ENCODE data around the gene ZBTB7C.
A peak's percentile ranks its signal among the peaks of the same experiment; 100 is the strongest.

ZBTB7C gene

DNA sequence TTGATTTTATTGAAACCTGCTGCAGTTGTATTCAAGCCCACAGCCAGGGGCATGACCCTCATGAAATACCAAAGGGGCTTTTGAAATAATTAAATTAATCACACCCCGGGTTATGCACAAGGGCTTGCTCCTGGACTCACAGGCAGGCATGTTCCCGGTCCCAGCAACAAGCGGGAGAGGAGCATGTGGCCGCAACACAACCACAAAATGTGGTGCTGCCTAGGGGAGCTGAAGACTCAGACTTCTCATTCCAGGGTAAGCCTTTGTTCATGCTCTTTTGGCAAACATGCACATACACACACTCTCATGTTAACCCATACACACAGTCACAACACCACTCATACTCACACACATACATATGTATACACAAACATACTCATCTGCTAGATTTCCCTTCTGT is 245.1 kb downstream of the ZBTB7C start:
- DNase-seq (ENCODE audit: low read depth), result no peak

DNA sequence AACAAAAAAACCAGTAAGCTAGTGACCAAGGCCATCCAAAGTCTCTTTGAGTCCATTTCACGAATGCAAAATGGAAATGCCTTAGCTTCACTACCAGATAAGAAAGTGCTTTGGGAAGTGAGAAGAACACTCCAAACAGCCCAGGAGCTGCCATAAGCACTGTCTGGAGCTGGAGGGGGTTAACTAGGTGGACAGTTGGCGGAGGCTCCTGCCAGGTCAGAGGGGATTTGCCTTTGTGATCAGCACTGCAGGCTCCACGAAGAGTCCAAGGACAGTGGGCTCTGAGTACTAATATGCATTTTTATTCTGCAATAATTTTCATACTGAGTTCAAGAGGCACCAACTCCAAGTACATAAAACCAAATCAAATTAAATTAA is 245.5 kb downstream of the ZBTB7C start:
- DNase-seq (ENCODE audit: low read depth), result no peak

DNA sequence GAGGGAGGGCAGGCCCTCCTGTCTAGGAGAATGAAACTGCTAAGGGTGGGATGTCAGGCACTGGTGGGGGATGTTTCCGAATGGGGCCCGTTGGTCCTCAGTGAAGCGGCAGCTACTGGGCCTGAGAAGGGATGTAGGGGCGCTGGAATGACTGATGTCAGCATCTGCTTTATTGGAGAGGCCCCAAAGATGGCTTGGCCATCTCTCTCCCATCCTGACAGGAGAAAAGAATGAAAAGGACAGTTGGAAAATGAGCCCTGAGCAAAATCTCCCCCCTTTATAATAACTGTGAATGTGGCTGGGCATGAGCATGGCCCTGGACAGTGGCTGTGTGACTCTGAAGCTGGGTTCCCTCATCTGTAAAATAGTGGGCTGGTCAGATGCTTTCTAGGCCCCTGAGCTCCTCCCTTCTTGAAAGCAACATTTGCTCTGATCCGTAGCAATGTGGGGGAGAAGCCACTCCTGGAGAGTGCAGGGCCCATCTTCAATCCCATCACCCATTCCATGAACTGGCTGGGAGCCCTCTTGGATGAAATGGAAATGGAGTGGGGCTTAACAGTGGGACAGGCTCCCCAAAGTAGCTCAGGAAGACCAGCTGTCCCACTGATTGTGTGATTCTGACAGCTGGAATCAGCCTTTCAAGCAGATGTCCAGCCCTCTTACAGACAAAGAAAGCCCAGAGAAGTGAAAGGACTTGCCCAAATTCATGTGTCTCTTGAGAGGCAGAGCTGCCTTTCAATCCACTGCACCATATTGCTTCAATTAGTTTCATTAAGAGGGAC is 246.0 kb downstream of the ZBTB7C start:
- no peak for DNase-seq (ENCODE audit: low read depth)

DNA sequence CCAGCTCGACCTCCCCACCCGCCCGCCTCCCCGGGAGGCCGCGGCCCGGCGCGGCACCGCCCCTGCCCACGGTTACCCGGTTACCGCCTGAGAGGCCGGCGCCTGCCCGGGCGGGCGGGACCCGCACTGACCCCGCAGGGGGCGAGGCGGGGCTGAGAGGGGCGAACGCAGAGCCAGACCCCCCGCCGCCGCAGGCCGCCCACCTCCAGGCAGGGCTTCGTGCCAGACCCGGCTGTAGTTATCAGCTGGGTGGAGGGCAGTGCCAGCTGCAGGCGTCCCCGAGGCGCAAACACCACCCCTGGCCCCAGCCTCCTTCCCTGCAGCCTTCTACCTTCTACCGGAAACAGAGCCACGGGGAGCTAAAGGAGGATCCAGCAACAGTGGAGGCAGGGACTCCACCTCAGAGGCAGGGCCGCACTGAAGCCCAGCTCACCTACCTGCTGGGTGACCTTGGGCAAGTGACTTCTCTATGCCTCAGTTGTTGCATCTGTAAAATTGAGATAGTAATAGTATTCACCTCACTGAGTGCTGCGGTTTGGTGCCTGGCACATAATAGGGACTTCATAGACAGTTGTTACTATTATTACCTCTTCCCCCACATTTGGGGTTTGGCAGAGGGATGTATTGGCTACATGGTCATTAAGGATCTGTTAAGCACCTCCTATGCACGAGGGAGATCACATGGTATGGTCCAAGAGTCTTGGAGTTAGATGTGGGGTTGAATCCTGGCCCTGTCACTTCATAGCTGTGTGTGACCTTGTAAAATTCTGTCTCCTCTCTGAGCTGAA is 247.1 kb downstream of the ZBTB7C start:
- DNase-seq (ENCODE audit: low read depth), result no peak

DNA sequence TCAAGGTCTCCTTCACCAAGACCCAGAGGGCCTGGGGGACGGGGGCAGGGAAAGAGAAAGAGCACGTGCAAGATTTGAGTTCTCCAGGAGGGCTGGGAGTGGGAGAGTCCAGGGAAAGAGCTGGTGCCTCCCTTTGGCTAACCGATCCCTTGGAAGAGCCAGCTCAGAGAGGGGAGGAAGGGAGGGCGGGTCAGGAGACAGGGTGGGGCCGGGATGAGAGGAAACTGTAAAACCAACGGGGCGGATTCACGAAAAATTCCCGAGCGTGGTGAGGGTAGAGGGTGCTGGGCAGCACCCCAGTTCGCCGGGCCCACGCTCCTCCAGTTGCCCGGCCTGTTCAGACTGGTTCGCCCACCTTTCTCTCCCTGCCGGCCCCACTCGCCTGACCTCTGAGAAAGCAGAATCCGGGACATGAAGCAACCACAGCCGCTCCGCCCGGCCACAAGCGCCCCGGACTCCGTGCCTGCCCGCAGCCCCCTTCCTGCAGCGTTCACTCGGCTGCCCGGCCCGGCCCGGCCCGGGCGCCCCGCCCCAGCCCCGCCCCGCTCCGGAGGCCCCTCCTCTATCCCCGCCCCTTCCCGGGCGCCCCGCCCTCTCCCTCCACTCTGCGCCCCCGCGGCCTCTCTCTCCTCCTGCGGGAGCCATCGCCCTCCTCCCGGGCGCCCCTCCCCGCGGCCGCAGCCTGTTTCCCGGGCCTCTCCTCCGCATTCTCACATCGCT is 247.8 kb downstream of the ZBTB7C start:
- peak; percentile 7 for DNase-seq (ENCODE audit: low read depth)

DNA sequence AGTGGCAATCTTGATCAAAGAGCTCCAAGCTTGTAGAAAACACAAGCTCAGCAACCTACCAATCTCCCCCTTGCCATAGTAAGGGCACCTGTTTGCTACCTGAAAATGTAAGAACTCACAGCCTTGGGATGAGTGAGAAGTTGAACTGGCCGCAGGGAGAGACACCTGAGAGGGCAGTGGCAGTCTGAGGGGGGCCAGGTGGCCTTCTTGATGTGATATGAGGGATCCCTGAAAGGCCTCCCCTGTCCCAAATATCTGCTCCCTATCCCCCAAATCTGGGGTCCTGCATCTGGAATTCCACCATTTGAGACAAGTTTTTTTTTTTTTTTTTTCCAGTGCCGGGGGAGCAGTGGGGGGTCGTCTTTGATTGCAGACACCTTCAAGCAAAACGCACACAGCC is 248.6 kb downstream of the ZBTB7C start:
- no peak for DNase-seq (ENCODE audit: low read depth)

DNA sequence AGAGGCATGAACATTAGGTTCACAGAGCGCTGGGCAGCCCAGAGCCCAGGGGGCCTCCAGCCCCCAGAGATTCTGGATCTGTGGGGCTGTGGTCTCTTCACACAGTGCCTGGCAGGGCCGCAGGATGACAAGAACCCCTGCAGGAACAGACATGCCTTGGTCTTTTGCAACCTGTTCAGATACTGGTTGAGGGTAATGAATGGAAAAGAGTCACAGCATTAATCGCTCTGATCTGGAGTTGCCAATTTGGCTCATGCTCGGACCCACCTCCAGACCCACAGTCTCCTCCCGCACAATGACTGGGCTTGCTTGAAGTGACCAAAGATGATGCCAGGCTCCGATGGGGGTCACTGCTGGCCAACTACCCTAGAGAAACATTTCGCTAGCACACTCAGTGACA is 249.4 kb downstream of the ZBTB7C start:
- no peak for DNase-seq (ENCODE audit: low read depth)

DNA sequence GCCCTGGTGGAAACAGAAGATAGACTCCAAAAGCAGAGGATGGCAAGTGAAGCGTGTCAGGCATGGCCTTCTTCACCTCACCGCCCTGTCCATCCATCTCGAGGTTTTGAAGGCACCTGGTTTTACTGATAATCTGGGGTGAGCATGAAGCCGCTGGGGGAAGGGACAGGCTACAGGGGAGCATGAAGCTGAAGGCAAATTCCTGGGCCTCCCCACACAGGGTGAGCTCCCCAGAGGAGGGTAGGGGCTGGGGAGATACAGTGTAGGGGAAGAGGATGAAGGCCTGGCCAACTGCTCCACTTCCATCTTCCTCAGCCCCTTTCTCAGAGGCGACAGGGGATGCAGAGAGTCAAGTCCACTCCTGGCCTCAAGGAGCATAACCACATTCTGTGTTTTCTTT is 250.5 kb downstream of the ZBTB7C start:
- DNase-seq (ENCODE audit: low read depth), result no peak

DNA sequence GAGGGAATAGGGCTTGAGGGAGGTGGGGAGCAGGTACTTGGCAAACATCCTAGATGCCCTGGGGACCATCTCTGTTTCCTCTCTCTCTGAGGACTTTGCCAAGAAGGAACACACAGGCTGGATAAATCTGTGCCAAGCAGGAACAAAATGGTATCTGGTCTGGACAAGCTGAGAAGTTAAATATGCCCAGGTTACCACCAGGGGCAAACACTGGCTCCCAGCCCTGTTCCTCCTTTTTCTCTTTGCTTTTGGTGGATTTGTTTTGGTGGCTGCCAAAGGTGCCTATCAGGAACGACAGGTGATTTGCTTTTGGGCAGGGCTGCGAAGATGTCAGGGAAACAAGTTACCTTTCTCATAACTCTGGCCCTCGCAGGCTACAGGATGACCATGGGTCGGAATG is 251.2 kb downstream of the ZBTB7C start:
- no peak for DNase-seq (ENCODE audit: low read depth)

DNA sequence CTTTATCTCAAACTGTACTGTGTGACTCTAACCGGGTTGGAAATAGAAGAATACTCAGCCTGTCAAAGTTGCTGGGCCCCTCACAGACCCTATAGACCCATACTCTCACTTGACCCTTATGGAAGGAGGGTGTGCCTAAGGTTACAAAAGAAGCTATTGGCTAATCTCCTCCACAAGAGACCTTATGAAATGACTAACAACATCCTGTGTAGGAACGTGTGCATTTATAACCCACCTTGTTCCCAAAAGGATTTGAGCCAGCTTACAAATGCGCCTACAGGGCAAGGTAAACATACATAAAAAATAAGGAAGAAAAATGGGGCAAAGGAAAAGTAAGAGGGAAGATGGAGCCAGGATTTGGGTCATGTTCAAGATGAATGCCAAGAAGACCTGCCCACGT is 253.3 kb downstream of the ZBTB7C start:
- DNase-seq (ENCODE audit: low read depth), result no peak

DNA sequence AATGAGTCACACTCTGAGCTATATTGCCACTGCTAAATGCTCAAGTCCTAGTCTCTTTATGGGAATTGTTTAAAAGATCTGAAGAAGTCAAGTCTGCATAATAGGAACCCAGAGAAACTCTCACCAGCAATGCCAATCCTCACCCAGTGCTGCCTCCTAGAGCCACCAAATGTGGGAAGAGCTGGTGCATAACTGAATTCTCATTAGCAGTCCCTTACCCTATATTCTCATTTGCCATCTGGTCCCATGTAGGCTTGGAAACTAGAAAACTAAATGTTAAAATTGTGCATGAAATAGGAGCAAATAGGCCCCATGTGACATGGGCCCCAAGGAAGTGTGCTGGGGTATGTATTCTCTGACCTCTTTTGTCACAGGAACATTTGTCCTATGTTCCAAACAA is 254.4 kb downstream of the ZBTB7C start:
- DNase-seq (ENCODE audit: low read depth), result no peak

DNA sequence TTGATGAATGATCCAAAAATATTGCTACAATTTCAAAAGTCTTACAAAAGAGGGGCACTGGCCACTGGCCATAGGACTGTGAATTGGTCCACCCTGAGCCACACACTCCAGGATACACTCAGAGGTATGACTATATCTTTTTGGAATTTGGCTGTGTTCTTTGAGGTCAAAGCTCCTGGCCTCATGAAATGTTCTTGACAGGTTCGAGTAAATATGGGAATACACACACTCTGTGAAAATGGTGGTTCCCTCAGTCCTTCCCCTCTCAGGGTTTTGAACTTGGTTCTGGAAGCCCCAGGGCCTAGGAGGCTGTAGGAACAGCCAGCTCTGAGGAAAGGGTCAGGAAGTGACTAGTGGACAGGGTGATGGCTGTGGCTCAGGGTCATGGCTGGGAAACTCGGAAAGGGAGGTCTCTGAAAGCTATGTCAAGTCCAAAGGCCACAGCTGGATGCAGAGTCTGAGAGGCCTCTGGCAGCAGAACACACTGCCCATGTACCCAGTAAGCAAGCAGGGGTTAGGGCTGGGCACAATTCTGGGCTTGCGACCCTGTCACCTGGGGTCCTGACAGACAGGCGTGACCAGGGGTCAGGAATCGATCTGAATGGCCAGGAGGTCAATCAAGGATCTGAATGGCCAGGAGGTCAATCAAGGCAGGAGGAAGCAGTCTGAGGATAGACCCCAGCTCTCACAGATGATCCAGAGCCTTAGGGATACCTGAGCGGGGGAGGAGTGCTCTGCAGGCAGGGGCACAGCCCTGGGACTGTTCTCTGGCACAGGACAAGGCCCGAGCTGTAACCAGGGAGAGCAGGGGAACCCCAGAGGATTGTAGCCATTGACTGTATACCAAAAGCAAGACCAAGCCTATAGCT is 255.3 kb downstream of the ZBTB7C start:
- DNase-seq (ENCODE audit: low read depth), result peak; percentile 14

DNA sequence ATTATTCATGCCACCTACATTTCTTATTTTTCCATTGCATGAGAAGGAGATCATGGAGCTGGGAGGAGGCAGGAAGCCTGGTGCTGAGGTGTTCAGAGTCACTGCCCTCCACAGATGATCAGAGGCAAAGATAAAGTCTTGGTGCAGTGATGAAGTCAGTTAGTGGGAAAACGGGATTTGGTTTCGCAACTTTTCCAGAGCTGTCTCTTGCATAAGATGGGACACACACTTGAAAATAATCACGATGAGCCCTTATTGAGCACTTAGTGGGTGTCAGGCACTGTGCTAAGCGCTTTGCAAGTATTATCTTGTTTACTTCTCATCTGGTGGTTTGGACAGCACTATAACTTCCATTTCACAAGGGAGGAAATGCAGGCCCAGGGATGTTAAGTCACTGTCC is 256.6 kb downstream of the ZBTB7C start:
- no peak for DNase-seq (ENCODE audit: low read depth)

DNA sequence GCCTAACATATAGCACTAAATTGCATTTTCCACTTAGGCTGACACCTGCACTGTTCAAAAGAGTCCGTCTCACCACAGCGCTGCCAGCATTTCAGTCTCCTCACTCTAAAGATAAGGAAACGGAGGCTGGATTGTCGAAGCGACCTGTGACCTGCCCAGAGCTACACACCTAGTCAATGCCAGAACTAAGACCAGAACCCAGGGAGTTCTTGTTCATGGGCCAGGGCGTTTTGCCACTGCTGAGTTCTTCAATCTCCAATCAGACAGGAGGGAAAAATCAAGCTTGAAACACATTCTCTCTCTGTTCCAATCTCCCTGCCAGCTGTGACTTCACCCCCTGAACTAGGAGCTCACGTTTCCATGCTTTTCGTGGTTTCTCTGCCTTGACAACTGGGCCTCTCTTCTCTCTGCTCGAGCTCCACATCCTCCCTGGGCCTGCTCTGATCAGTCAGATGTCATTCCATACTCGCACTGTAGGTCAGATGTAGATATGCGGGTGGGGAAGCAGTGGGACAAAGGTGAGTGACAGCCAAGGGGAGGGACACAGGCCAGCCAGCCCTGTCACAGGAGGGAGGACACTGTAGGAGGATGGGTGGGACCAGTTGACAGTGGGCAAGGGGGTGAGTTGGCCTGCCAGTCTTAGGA is 257.6 kb downstream of the ZBTB7C start:
- DNase-seq (ENCODE audit: low read depth), result no peak

DNA sequence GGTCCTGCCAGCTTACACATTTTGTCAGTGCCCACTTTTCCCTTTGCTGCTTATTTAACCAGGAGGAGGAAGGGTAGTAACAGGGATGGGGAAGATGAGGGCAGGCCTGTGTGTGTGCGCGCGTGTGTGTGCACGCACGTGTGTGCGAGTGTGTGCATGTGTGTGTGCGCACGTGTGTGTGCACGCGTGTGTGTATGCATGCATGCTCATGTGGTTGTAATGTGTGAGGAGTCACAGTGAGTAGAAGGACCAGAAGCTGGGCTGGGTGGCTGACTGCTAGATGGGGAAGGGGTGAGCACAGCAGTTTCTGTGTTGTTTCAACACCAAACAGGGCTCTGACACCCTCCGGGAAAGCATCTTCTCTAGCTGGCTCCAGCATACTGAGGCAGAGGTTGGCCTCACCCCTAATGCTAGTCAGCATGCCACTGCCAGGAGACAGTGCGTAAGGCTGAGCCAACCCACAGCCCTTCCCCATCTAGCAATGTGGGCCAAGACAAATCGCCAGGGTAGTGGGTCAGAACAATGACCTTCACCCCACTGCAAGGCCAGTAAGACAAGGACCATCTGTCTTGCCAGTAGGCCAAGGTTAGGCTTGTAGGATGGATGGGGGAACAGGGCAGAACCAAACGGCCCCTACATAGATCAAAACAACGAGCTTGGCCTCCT is 260.0 kb downstream of the ZBTB7C start:
- no peak for DNase-seq (ENCODE audit: low read depth)

DNA sequence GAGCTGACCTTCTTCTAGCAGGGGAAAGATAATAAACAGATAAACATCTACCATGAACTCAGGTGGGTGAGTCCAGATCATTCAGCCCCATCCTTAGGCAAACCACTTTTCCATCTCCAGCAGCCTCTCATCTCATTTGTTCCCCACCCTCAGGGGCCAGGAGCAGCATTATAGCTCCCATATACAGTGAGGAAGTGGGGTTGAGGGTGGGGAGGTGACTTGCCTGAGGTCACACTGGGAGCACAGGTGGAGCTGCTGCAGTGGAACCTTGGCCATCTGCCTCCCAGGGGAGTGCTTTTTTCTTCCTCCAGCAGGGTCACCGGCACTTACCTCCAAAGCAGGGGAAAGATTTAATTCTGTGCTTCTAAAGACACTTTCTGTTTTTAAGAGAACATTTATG is 266.2 kb downstream of the ZBTB7C start:
- DNase-seq (ENCODE audit: low read depth), result no peak

DNA sequence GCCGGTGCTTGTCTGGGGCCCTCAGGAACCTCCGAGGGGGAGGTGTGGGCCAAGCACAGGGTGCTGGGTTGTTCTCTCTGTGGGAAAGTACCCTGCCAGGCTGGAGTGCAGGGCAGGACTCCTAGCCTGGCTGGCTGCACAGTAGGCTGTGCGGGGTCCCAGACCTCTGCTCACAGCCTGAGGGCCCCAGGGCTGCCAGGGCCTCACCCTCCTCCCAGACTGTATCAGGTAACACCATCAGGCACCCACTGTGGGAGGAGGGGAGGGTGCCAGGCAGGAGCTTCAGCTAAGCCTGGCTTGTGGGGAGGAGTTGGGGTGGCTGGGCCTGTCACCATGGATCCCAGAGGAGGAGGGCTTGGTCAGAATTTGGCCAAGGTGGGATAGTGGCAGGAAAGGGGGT is 266.8 kb downstream of the ZBTB7C start:
- DNase-seq (ENCODE audit: low read depth), result no peak

DNA sequence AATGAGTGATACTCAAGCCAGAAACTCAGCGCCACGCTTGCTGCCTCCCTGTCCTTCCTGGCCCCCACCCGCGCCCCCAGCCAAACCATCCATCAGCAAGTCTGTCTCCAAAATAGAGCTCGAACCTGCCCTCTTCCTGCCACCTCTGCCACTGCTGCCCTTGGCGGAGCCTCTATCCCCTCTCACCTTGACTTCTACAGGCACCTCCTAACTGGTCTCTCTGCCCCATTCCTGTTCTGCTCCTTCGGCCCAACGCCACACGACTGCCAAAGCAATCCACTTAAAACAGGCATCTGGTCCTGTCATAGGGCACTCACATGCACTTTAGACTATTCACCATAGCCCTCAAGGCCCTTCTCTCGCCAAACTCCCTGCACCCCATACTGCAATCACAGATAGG is 268.5 kb downstream of the ZBTB7C start:
- DNase-seq (ENCODE audit: low read depth), result no peak

DNA sequence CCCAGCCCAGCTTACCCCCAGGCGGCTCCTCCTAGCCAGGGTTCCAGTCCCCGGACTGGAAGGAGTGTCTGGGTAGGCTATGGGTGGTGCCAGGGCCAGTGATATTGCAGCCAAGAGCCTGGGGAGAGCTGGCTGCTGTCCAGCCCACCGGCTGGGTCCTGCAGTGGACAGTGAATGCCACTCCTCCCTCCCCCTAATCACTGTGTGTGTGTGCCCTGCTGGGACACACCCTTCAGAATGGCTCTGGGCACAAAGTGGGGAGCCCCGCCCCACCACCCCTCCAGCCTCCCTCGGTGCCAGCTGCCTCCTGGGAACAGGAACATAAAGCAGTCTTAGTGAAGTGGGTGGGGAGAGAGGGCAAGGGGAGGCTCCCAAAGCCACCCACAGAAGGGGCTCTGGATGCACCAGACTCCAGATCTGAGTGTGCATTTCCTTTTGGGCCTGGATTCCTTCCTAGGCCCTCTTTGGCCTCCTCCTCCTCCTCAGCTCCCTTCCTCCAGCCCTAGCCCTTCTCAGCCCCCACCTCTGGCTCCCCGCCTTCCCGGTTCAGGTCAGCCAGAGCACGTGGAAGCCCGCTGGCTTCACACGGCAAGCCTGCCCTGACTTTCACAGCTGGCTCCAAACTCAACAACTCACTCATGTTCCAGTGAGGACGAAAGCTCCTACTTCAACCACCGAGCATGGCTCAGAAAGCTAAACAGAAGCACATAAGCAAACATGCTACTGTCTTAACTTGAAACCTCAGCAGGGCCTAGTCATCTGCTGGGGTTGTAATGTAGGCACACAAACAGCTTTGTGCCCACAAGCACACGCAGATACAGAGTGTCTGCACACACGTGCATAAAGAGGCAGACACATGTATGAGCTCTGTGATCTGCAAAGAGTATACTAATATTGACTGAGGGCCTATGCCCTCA is 269.5 kb downstream of the ZBTB7C start:
- DNase-seq (ENCODE audit: low read depth), result no peak

Measured in HS-27A (cell line).